ENCODE data around the gene WNK2. TPM values are rescaled to one million over a fixed set of nuclear protein-coding genes. Genes with fewer than 3 reads are reported as not detected.

The WNK2 gene
- total RNA-seq, 1 experiment from 2014 or later, result 69.4 TPM

- Mint-ChIP-seq H3K36me3 (ENCODE audit: insufficient read depth in 1 of 3, low read depth in 3 of 3) (peaks cover 8 to 43% (median 13%) of the 10 kb centered on the region in 3 experiments; a peak in 6 of 7 replicates), H3K4me3 (no peak overlapping the region), H3K27ac (no peak overlapping the region; a peak in 1 of 7 replicates), H3K27me3 (ENCODE audit: low read depth) (no peaks in the 10 kb centered on the region), H3K4me1 (peaks cover 12 to 19% of the 10 kb centered on the region in 2 experiments), H3K9me3 (peaks cover 0 to 3% of the 10 kb centered on the region in 2 experiments; a peak in 1 of 5 replicates)
- Histone ChIP-seq H3K9me3 (ENCODE audit: control insufficient read depth, low read depth, low read length) (no peaks in the 10 kb centered on the region), H3K4me1 (ENCODE audit: insufficient read depth, low read length) (no peaks in the 10 kb centered on the region), H3K18ac (ENCODE audit: insufficient read length, low read depth, low read length) (no peak overlapping the region), H2BK120ac (ENCODE audit: low read depth, low read length, poor library complexity, severe bottlenecking) (no peak overlapping the region), H3K27ac (ENCODE audit: insufficient read length, low read depth, low read length) (no peak overlapping the region), H2BK12ac (ENCODE audit: insufficient read length, low read depth, low read length) (no peak overlapping the region), H4K8ac (replicated peaks; ENCODE audit: insufficient read length, low read depth, low read length) (no peak overlapping the region), H3K79me1 (ENCODE audit: insufficient read depth, low read depth, low read length, poor library complexity, severe bottlenecking) (no peaks in the 10 kb centered on the region), H4K5ac (ENCODE audit: insufficient read length, low read depth, low read length) (no peak overlapping the region), H3K56ac (ENCODE audit: insufficient read length, low read depth, low read length) (no peak overlapping the region), H2AFZ (ENCODE audit: low read length) (no peak overlapping the region), H3K23ac (ENCODE audit: insufficient read length, low read depth, low read length) (no peak overlapping the region), H3K14ac (ENCODE audit: insufficient read depth, low read length) (no peak overlapping the region), H4K91ac (ENCODE audit: insufficient read length, low read depth, low read length) (no peak overlapping the region), H3K9ac (ENCODE audit: extremely low read depth, insufficient read length, low read length) (no peak overlapping the region), H3K4me2 (ENCODE audit: insufficient read depth, insufficient read length, low read length) (no peak overlapping the region), H2AK5ac (ENCODE audit: insufficient read length, low read length) (no peak overlapping the region), H4K20me1 (ENCODE audit: control insufficient read depth, insufficient read depth, insufficient read length) (no peaks in the 10 kb centered on the region), H3K79me2 (ENCODE audit: insufficient read depth, low read length) (no peaks in the 10 kb centered on the region), H3T11ph (ENCODE audit: low read length) (no peak overlapping the region), H2BK5ac (ENCODE audit: insufficient read length, low read length) (no peak overlapping the region), H3K27me3 (ENCODE audit: insufficient read depth, low read length) (no peaks in the 10 kb centered on the region), H3K4ac (ENCODE audit: low read depth, low read length) (no peak overlapping the region), H3K23me2 (ENCODE audit: insufficient read length, low read depth, low read length, poor library complexity, severe bottlenecking) (no peaks in the 10 kb centered on the region), H2BK15ac (ENCODE audit: low read depth, low read length) (no peak overlapping the region), H2BK20ac (ENCODE audit: low read depth, low read length, poor library complexity, severe bottlenecking) (no peak overlapping the region)
- no peak for DNase-seq
- no peak for TF ChIP-seq CTCF (conservative IDR thresholded peaks at IDR 0.05)
- no CpG with 5 or more reads among the region's 13 CpGs for WGBS (ENCODE audit: extremely low coverage, insufficient read length, low lambda C conversion rate)
Measured at GRCh38 chr9:93326654-93327053, 142.7 kb downstream of the WNK2 start.

Measured in H9 (cell line).